Astrocyte (in vitro differentiated cells and primary cell): ENCODE data around the gene RGS10.

Experiments
- CTCF ChIP-seq: IDR thresholded peaks from 2 replicates; pipeline ENCODE4 v1.5.1; 2011; ENCODE audit warnings: low read depth, mild to moderate bottlenecking, inconsistent platforms, low read length, moderate library complexity; ENCODE audit not compliant: insufficient read depth
- EZH2 ChIP-seq: IDR thresholded peaks from 2 replicates; pipeline ENCODE4 v1.6.1; 2012; ENCODE audit warnings: mild to moderate bottlenecking, low read length, inconsistent platforms; ENCODE audit not compliant: insufficient read depth

- TF ChIP-seq CTCF (no peak), EZH2 (no peak)
These were observed 3.7 kb downstream of the RGS10 start for GRCh38 chr10:119538632-119539358.
